Heart left ventricle (tissue), 13 donors: ENCODE measurements around the gene MYBPC2.

Experiments
- CTCF ChIP-seq, 12 donors: fragments of 200-600 bp; sonication (generic) in 4 of 12; IDR thresholded peaks; one replicate each; pipeline versions ENCODE4 v1.5.0 to v1.8.0; 2018 to 2022; ENCODE audit warnings: antibody characterized with exemption in 12 of 12, mild to moderate bottlenecking in 5 of 12
- POLR2A ChIP-seq, 2 donors: fragments of 450-650 bp; IDR thresholded peaks; one replicate each; pipeline ENCODE4 v1.6.1; 2017; ENCODE audit warnings: antibody characterized with exemption in 2 of 2, mild to moderate bottlenecking in 2 of 2, moderate library complexity in 2 of 2
- donor health status: ischemic (EF 13 %, LVEDD 7.1; RV severe dilation, severe dysfunction).
- donor health status: DM: no; HTN: yes; CAD: no.
- donor health status: DM: no; HTN: no; CAD: no.
- donor health status: ischemic (EF 25% LVEDD 6.9; RV normal size, moderate dysfunction).
- donor health status: ischemic (EF 25% LVEDD 5.7; RV mildly dilated, moderate dysfunction).
- donor health status: ischemic (EF 35%, LVEDD 5.7; RV mildly dilated, moderate dysfunction).
- donor health status: nonischemic (EF 11% LVEDD 7.7; RV severe dilation, severe dysfunction).
- donor health status: DM: yes; HTN: yes; CAD: no.
- donor health status: PGD.
- donor health status: ischemic (EF 29% LVEDD 5.4; RV normal size, mild dysfunction).
- donor health status: nonischemic (EF 23%, LVEDD 6.1; RV moderate dilation, normal function).

DNA sequence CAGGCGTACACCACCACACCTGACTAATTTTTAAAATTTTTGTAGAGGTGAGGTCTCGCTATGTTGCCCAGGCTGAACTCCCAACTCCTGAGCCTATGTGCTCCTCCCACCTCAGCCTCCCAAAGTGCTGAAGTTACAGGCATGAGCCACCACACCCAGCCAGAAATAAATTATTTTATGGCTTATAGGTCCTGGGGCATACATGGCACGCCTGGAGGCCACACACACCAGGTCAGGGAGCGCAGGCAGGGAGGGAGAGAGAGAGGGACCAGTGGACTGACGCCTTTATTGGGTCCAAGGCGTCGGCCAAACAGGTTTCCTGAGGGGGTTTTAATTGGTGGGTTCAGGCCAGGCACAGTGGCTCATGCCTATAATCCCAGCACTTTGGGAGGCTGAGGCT lies 7.1 kb upstream of the MYBPC2 start:
- TF ChIP-seq CTCF (IDR thresholded peaks at IDR 0.05) (no peak), POLR2A (IDR thresholded peaks at IDR 0.05) (no peak)
